IMR-90 (cell line): Measurements from ENCODE around the gene CCSER1. TPM values are rescaled to one million over a fixed set of nuclear protein-coding genes. Genes with fewer than 3 reads are reported as not detected.

Source experiments
- ATAC-seq: fragments of 200-7000 bp; cut with Tn5 transposase; 2 replicates; pipeline ENCODE4 v1.9.1; 2020; ENCODE audit warnings: low read depth, mild to moderate bottlenecking, moderate library complexity
- BruUV-seq: library from RNA; stranded (reverse); fragments of 400-500 nt; replicated peaks from 2 replicates; lab custom pipeline; 2021; lab: Mats Ljungman, UMichigan
- CTCF ChIA-PET: fragments of 300-600 bp; formaldehyde crosslinking; extraction: SDS; loops from one replicate; lab custom pipeline; 2021; ENCODE audit warnings: antibody characterized with exemption; lab: Yijun Ruan, JAX
- POLR2A ChIA-PET: fragments of 300-600 bp; sonication (Branson Sonifier 250); formaldehyde crosslinking; loops from one replicate; lab custom pipeline; 2022; ENCODE audit warnings: antibody characterized with exemption; ENCODE audit not compliant: unreplicated experiment; lab: Charles Lee
- DNase-seq: peaks from one replicate; pipeline ENCODE4 v3.0.0; 2013
- H2AFZ ChIP-seq: replicated peaks from 2 replicates; pipeline ENCODE3; 2013; ENCODE audit warnings: low read length, mild to moderate bottlenecking; ENCODE audit not compliant: poor library complexity
- H2AK5ac ChIP-seq: 2 replicates; pipeline ENCODE4 v1.6.1; 2013; ENCODE audit warnings: low read depth, low read length, inconsistent platforms
- H2AK9ac ChIP-seq: replicated peaks from 2 replicates; pipeline ENCODE3; 2013; ENCODE audit warnings: mild to moderate bottlenecking, low read depth, low read length, moderate library complexity; ENCODE audit not compliant: poor library complexity
- H2BK120ac ChIP-seq: 2 replicates; pipeline ENCODE4 v1.6.1; 2013; ENCODE audit warnings: low read depth, low read length, inconsistent platforms
- H2BK15ac ChIP-seq: 3 replicates; pipeline ENCODE4 v1.6.1; 2013; ENCODE audit warnings: low read depth, low read length, inconsistent platforms
- H2BK20ac ChIP-seq: 2 replicates; pipeline ENCODE4 v1.6.1; 2013; ENCODE audit warnings: low read depth, mild to moderate bottlenecking, inconsistent platforms, low read length, moderate library complexity
- H2BK5ac ChIP-seq: 2 replicates; pipeline ENCODE4 v1.6.1; 2013; ENCODE audit warnings: mild to moderate bottlenecking, low read depth, low read length, inconsistent platforms; ENCODE audit not compliant: poor library complexity, severe bottlenecking
- H3K14ac ChIP-seq: replicated peaks from 2 replicates; pipeline ENCODE4 v1.6.1; 2013; ENCODE audit warnings: low read depth, low read length, inconsistent platforms
- H3K18ac ChIP-seq: 2 replicates; pipeline ENCODE4 v1.6.1; 2013; ENCODE audit warnings: low read depth, low read length, control low read depth
- H3K23ac ChIP-seq: 2 replicates; pipeline ENCODE4 v1.6.1; 2013; ENCODE audit warnings: low read depth, low read length, inconsistent platforms
- H3K27ac ChIP-seq: 2 replicates; pipeline ENCODE4 v1.5.1; 2013; ENCODE audit warnings: mild to moderate bottlenecking, control low read depth, low read length; ENCODE audit not compliant: insufficient read depth
- H3K27me3 ChIP-seq: 2 replicates; pipeline ENCODE4 v1.6.1; 2013; ENCODE audit warnings: low read length; ENCODE audit not compliant: control insufficient read depth, insufficient read depth
- H3K36me3 ChIP-seq: 2 replicates; pipeline ENCODE4 v1.6.1; 2013; ENCODE audit warnings: low read length, mixed read lengths; ENCODE audit not compliant: control insufficient read depth, insufficient read depth
- H3K4ac ChIP-seq: 2 replicates; pipeline ENCODE4 v1.6.1; 2013; ENCODE audit warnings: low read depth, low read length, inconsistent platforms
- H3K4me1 ChIP-seq: 2 replicates; pipeline ENCODE4 v1.6.1; 2013; ENCODE audit warnings: low read length, mixed read lengths; ENCODE audit not compliant: control insufficient read depth, insufficient read depth
- H3K4me2 ChIP-seq: 2 replicates; pipeline ENCODE4 v1.6.1; 2013; ENCODE audit warnings: low read depth, mild to moderate bottlenecking, control low read depth, low read length, moderate library complexity
- H3K4me3 ChIP-seq: 2 replicates; pipeline ENCODE4 v1.5.1; 2013; ENCODE audit warnings: low read depth, mild to moderate bottlenecking, control low read depth, low read length, moderate library complexity; ENCODE audit not compliant: insufficient read depth
- H3K56ac ChIP-seq: 2 replicates; pipeline ENCODE4 v1.6.1; 2013; ENCODE audit warnings: low read length, inconsistent platforms; ENCODE audit not compliant: insufficient read depth; ENCODE audit errors: extremely low read depth
- H3K79me1 ChIP-seq, 2 experiments: 2 replicates each; pipeline ENCODE4 v1.6.1; 2013; ENCODE audit warnings: low read length in 2 of 2, inconsistent platforms in 1 of 2, low read depth in 1 of 2
- H3K9ac ChIP-seq: 2 replicates; pipeline ENCODE4 v1.6.1; 2013; ENCODE audit warnings: low read depth, low read length, control low read depth
- H3K9me1 ChIP-seq: 2 replicates; pipeline ENCODE4 v1.6.1; 2013; ENCODE audit warnings: low read length, inconsistent platforms; ENCODE audit not compliant: insufficient read depth
- H3K9me3 ChIP-seq: 2 replicates; pipeline ENCODE4 v1.6.1; 2013; ENCODE audit warnings: low read length; ENCODE audit not compliant: control insufficient read depth, insufficient read depth
- H4K20me1 ChIP-seq: 2 replicates; pipeline ENCODE4 v1.6.1; 2013; ENCODE audit warnings: low read length, inconsistent platforms; ENCODE audit not compliant: insufficient read depth
- H4K5ac ChIP-seq: 2 replicates; pipeline ENCODE4 v1.6.1; 2013; ENCODE audit warnings: mild to moderate bottlenecking, low read depth, low read length, control low read depth
- H4K8ac ChIP-seq, 2 experiments: 2 replicates each; pipeline ENCODE4 v1.6.1; 2013; ENCODE audit warnings: low read depth in 2 of 2, low read length in 2 of 2, control low read depth in 1 of 2, inconsistent platforms in 1 of 2
- H4K91ac ChIP-seq: 2 replicates; pipeline ENCODE4 v1.6.1; 2013; ENCODE audit warnings: low read depth, low read length, inconsistent platforms; ENCODE audit not compliant: insufficient read depth
- CEBPB ChIP-seq: IDR thresholded peaks from 2 replicates; pipeline ENCODE4 v1.6.1; 2012; ENCODE audit warnings: low read depth, low read length, improper control_type of control experiment
- CHD1 ChIP-seq: IDR thresholded peaks from 2 replicates; pipeline ENCODE4 v1.6.1; 2012; ENCODE audit warnings: low read depth, low read length, improper control_type of control experiment
- FOS ChIP-seq: fragments of 150-350 bp; IDR thresholded peaks from 2 replicates; pipeline ENCODE4 v1.6.1; 2016; ENCODE audit warnings: low read depth, low read length
- MAZ ChIP-seq: IDR thresholded peaks from 2 replicates; pipeline ENCODE4 v1.6.1; 2012; ENCODE audit warnings: low read depth, mild to moderate bottlenecking, low read length, improper control_type of control experiment, moderate library complexity, borderline replicate concordance
- MXI1 ChIP-seq: IDR thresholded peaks from 2 replicates; pipeline ENCODE4 v1.6.1; 2012; ENCODE audit warnings: low read depth, mild to moderate bottlenecking, low read length, moderate library complexity, borderline replicate concordance
- NFE2L2 ChIP-seq: fragments of 150-350 bp; IDR thresholded peaks from 2 replicates; pipeline ENCODE4 v1.6.1; 2016; ENCODE audit warnings: low read depth, mild to moderate bottlenecking, low read length
- POLR2A ChIP-seq: IDR thresholded peaks from 2 replicates; pipeline ENCODE4 v1.6.1; 2012; ENCODE audit warnings: mild to moderate bottlenecking, low read depth, low read length
- RFX5 ChIP-seq: IDR thresholded peaks from 2 replicates; pipeline ENCODE4 v1.8.0; 2012; ENCODE audit warnings: low read depth, mild to moderate bottlenecking, low read length, moderate library complexity
- USF2 ChIP-seq: fragments of 150-350 bp; IDR thresholded peaks from 2 replicates; pipeline ENCODE4 v1.6.1; 2017; ENCODE audit warnings: mild to moderate bottlenecking, antibody characterized with exemption, low read length, low read depth
- dilution Hi-C: fragments of 300-500 bp; cut with HindIII; formaldehyde crosslinking; loops from one replicate; pipeline ENCODE4 v1.14.3; 2018; ENCODE audit warnings: low sequenced_read_pairs; ENCODE audit not compliant: unreplicated experiment
- in situ Hi-C: fragments of 300-500 bp; cut with MboI; formaldehyde crosslinking; loops from 3 replicates; pipeline ENCODE4 v1.14.3; 2019; ENCODE audit warnings: low sequenced_read_pairs, inconsistent platforms, mixed read lengths
- intact Hi-C: fragments of 100-400 bp; cut with micrococcal nuclease; formaldehyde crosslinking; loops from 2 replicates; pipeline ENCODE4 v1.10.0; 2022
- polyA plus RNA-seq, 3 experiments: library from polyadenylated mRNA; depleted of rRNA; stranded (reverse); fragments of >200 nt; gene quantifications; 2 replicates each; pipeline ENCODE4 v1.2.3, GENCODE V29; 2012; ENCODE audit warnings: low replicate concordance in 1 of 3
- total RNA-seq: library from RNA; depleted of rRNA; stranded (reverse); fragments of >200 nt; gene quantifications from 2 replicates; pipeline ENCODE4 v1.2.3, GENCODE V29; 2012

Gene CCSER1
- total and polyA plus RNA-seq, 2 of the 4 experiments (the other 2 are of a cell fraction), result not detected

GRCh38 chr4:90855111-90855510 lies 727.9 kb downstream of the CCSER1 start:
- H2BK120ac ChIP-seq, result no peak overlapping the region
- ATAC-seq (no peak; the same call in 1 of the 2 replicates), DNase-seq (no peak)
- no peaks in the 10 kb centered on the region for H3K9me1 ChIP-seq
- no peak overlapping the region for H3K14ac ChIP-seq
- no peak for TF ChIP-seq MAZ
- no peak for TF ChIP-seq MXI1
- no peak for TF ChIP-seq CHD1
- TF ChIP-seq USF2, result no peak
- TF ChIP-seq CEBPB, result no peak
- TF ChIP-seq NFE2L2, result no peak
- no peak for TF ChIP-seq RFX5
- no peak for TF ChIP-seq POLR2A
- TF ChIP-seq FOS, result no peak
- intact Hi-C loops (no loop called here), in situ Hi-C loops (no loop called here), dilution Hi-C loops (no loop called here)
- no peak overlapping the region for H3K56ac ChIP-seq
- H3K79me1 ChIP-seq, result no peaks in the 10 kb centered on the region
- no peaks in the 10 kb centered on the region for H3K36me3 ChIP-seq
- H2AK9ac ChIP-seq, result no peak overlapping the region
- no peak overlapping the region for H3K4ac ChIP-seq
- no peaks in the 10 kb centered on the region for H3K27me3 ChIP-seq
- H3K27ac ChIP-seq, result no peak overlapping the region
- H2BK20ac ChIP-seq, result no peak overlapping the region
- H4K5ac ChIP-seq, result no peak overlapping the region
- no peak overlapping the region for H4K8ac ChIP-seq
- H3K4me3 ChIP-seq, result no peak overlapping the region
- no peak overlapping the region for H3K4me2 ChIP-seq
- no peak overlapping the region for H2BK15ac ChIP-seq
- no peak overlapping the region for H3K23ac ChIP-seq
- no peak overlapping the region for H2AFZ ChIP-seq
- no peaks in the 10 kb centered on the region for H3K4me1 ChIP-seq
- BruUV-seq, result no TSS peak
- peaks cover 2% of the 10 kb centered on the region; the same call in 1 of the 2 replicates for H3K9me3 ChIP-seq
- H3K18ac ChIP-seq, result no peak overlapping the region
- no peak overlapping the region for H2AK5ac ChIP-seq
- no peak overlapping the region for H4K91ac ChIP-seq
- POLR2A ChIA-PET, result no interaction called here
- no peak overlapping the region for H3K9ac ChIP-seq
- no peak overlapping the region for H2BK5ac ChIP-seq
- H4K20me1 ChIP-seq, result no peaks in the 10 kb centered on the region
- CTCF ChIA-PET, result no interaction called here
